ENCODE results near the gene ZNF777.

DNA sequence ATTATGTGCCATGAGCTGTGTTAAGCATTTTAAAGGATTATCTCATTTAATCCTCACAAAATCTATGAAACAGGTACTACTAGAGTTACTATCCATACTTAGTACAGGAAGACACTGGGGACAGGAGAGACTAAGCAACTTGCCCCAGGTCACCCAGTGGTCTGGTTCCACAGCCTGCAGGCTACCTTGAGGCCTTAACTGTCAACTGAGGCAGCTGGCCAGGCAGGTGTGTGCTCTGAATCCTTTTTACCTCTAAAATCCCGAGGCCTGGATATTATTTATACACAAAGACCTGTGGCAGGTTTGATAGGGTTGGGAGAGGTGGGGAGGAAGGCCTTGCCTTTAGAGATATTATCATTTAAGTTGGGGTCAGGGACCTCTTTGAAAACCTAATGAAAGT lies 3.1 kb downstream of the ZNF777 start:
- TF ChIP-seq, protein P1, sequence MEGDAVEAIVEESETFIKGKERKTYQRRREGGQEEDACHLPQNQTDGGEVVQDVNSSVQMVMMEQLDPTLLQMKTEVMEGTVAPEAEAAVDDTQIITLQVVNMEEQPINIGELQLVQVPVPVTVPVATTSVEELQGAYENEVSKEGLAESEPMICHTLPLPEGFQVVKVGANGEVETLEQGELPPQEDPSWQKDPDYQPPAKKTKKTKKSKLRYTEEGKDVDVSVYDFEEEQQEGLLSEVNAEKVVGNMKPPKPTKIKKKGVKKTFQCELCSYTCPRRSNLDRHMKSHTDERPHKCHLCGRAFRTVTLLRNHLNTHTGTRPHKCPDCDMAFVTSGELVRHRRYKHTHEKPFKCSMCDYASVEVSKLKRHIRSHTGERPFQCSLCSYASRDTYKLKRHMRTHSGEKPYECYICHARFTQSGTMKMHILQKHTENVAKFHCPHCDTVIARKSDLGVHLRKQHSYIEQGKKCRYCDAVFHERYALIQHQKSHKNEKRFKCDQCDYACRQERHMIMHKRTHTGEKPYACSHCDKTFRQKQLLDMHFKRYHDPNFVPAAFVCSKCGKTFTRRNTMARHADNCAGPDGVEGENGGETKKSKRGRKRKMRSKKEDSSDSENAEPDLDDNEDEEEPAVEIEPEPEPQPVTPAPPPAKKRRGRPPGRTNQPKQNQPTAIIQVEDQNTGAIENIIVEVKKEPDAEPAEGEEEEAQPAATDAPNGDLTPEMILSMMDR (IDR thresholded peaks at IDR 0.05) = no peak
- TF ChIP-seq POLR2A (IDR thresholded peaks at IDR 0.05) = no peak
